Measurements from ENCODE around the gene MXRA5.
"Not testable (repeated sequence)": the region's sequence is repeated elsewhere in the genome, so short reads cannot be mapped to it uniquely, and the experiment has no call there.

Gene MXRA5

DNA sequence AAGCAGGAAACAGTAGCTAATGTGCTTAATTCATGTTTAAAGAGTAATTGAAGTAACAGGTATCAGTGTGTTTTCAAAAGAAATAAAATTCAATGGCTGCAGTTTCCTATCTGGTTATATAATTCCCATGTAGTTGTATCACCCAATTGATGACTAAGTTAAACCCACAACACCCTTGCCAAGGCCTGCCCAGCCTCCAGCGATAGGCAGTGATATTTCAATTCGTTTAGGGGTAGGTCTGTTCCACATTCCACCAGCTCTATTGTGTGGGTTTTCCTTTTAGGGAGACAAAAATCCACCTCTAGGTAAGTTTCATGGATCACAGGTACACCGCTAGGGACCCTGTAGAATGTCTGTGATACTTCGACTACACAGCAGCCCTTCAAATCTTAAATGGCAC is 24.7 kb upstream of the MXRA5 start:
- no CpG with 5 or more reads among the region's 4 CpGs for WGBS (ENCODE audit: extremely low coverage, insufficient coverage, low lambda C conversion rate)
- no peak overlapping the region for H2AK5ac ChIP-seq (ENCODE audit: low read length)

DNA sequence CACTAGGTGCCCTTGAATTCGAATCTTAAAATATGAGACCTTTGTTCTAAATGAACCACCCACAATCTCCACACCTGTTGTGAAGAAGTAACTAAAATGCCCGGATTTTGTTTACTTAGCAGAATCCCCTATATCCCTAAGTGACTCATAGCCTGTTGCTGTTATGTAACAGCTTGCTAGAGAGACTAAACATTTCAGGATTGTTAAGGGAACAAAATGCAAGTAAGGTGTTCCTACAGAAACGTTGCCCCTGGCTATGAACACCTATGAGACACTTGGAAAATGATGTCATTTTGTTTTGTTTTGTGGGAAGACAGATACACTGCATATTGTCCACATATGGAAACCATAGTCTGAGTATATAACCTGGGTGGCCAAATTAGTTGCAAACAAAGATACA is 24.2 kb upstream of the MXRA5 start:
- Histone ChIP-seq H3K23ac (ENCODE audit: low read length) (no peak overlapping the region), H3K18ac (ENCODE audit: low read length) (no peak overlapping the region), H3K9ac (ENCODE audit: low read length) (no peak overlapping the region), H3K79me2 (ENCODE audit: control insufficient read depth, insufficient read depth, low read length) (no peaks in the 10 kb centered on the region), H3K4me1 (ENCODE audit: control insufficient read depth, low read depth, low read length) (no peaks in the 10 kb centered on the region), H3K79me1 (ENCODE audit: low read length) (no peaks in the 10 kb centered on the region), H3K4me2 (ENCODE audit: low read length) (no peak overlapping the region), H3K36me3 (ENCODE audit: control insufficient read depth, insufficient read depth, low read length) (no peaks in the 10 kb centered on the region), H4K5ac (ENCODE audit: low read length) (no peak overlapping the region), H2AK5ac (ENCODE audit: low read length) (no peak overlapping the region), H3K4ac (ENCODE audit: low read depth, low read length) (no peak overlapping the region), H2BK120ac (ENCODE audit: low read depth, low read length) (no peak overlapping the region), H3K4me3 (ENCODE audit: low read length) (no peak overlapping the region), H2BK5ac (ENCODE audit: low read length) (no peak overlapping the region), H3K27me3 (ENCODE audit: insufficient read depth, low read length, poor library complexity) (no peaks in the 10 kb centered on the region), H2BK15ac (replicated peaks; ENCODE audit: low read depth) (no peak overlapping the region), H4K8ac (ENCODE audit: low read depth, low read length) (no peak overlapping the region), H3K56ac (ENCODE audit: low read length) (no peak overlapping the region), H3K27ac (ENCODE audit: low read depth, low read length) (no peak overlapping the region)
- no peak for DNase-seq
- no CpG with 5 or more reads among the region's 3 CpGs for WGBS (ENCODE audit: extremely low coverage, insufficient coverage, low lambda C conversion rate)

More for the DNA sequence above, 24.7 kb upstream of the MXRA5 start:
- Histone ChIP-seq H2BK15ac (replicated peaks; ENCODE audit: low read depth) (no peak overlapping the region), H3K79me1 (ENCODE audit: low read length) (no peaks in the 10 kb centered on the region), H3K79me2 (ENCODE audit: control insufficient read depth, insufficient read depth, low read length) (no peaks in the 10 kb centered on the region), H3K4me2 (ENCODE audit: low read length) (no peak overlapping the region), H3K36me3 (ENCODE audit: control insufficient read depth, insufficient read depth, low read length) (no peaks in the 10 kb centered on the region), H2BK5ac (ENCODE audit: low read length) (no peak overlapping the region), H3K27ac (ENCODE audit: low read depth, low read length) (no peak overlapping the region), H3K4ac (ENCODE audit: low read depth, low read length) (no peak overlapping the region), H3K23ac (ENCODE audit: low read length) (no peak overlapping the region), H4K5ac (ENCODE audit: low read length) (no peak overlapping the region), H2BK120ac (ENCODE audit: low read depth, low read length) (no peak overlapping the region), H3K27me3 (ENCODE audit: insufficient read depth, low read length, poor library complexity) (no peaks in the 10 kb centered on the region), H4K8ac (ENCODE audit: low read depth, low read length) (no peak overlapping the region), H3K56ac (ENCODE audit: low read length) (no peak overlapping the region), H3K4me1 (ENCODE audit: control insufficient read depth, low read depth, low read length) (no peaks in the 10 kb centered on the region), H3K9ac (ENCODE audit: low read length) (no peak overlapping the region), H3K4me3 (ENCODE audit: low read length) (no peak overlapping the region), H3K18ac (ENCODE audit: low read length) (no peak overlapping the region)
- DNase-seq = no peak

DNA sequence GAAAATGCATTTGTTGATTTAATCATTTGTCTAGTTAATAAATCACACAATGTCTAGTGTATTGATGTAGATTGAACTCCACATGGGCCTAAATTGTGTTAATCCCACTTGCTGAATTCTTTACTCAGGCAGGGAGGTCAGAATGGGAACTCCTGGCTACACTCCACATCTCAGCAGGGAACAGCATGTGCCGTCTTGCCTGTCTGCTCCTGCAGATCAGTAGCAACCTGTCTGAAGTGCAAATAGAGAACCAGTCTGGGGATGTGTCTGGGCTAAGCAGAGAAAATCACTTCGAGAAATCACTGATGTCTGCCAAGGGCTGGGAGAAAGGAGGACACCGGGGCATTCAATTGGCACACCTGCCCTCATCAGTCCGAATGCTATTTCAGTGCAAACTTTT is 16.5 kb upstream of the MXRA5 start:
- H3K56ac ChIP-seq (ENCODE audit: low read length) = no peak overlapping the region
- no CpG with 5 or more reads among the region's 4 CpGs for WGBS (ENCODE audit: extremely low coverage, insufficient coverage, low lambda C conversion rate)
- no peak overlapping the region for H4K5ac ChIP-seq (ENCODE audit: low read length)
- no peak overlapping the region for H2BK5ac ChIP-seq (ENCODE audit: low read length)
- no peaks in the 10 kb centered on the region for H3K79me2 ChIP-seq (ENCODE audit: control insufficient read depth, insufficient read depth, low read length)
- H2AK5ac ChIP-seq (ENCODE audit: low read length) = no peak overlapping the region
- H3K18ac ChIP-seq (ENCODE audit: low read length) = no peak overlapping the region
- H3K27ac ChIP-seq (ENCODE audit: low read depth, low read length) = no peak overlapping the region
- no peaks in the 10 kb centered on the region for H3K27me3 ChIP-seq (ENCODE audit: insufficient read depth, low read length, poor library complexity)
- no peak overlapping the region for H2BK15ac ChIP-seq (replicated peaks; ENCODE audit: low read depth)
- no peak overlapping the region for H3K23ac ChIP-seq (ENCODE audit: low read length)
- H3K36me3 ChIP-seq (ENCODE audit: control insufficient read depth, insufficient read depth, low read length) = no peaks in the 10 kb centered on the region
- H3K4me2 ChIP-seq (ENCODE audit: low read length) = no peak overlapping the region
- peak; percentile 16 for DNase-seq
- H3K4me1 ChIP-seq (ENCODE audit: control insufficient read depth, low read depth, low read length) = no peaks in the 10 kb centered on the region
- no peaks in the 10 kb centered on the region for H3K79me1 ChIP-seq (ENCODE audit: low read length)
- no peak overlapping the region for H2BK120ac ChIP-seq (ENCODE audit: low read depth, low read length)
- H3K4me3 ChIP-seq (ENCODE audit: low read length) = no peak overlapping the region
- no peak overlapping the region for H4K8ac ChIP-seq (ENCODE audit: low read depth, low read length)
- H3K9ac ChIP-seq (ENCODE audit: low read length) = no peak overlapping the region
- H3K4ac ChIP-seq (ENCODE audit: low read depth, low read length) = no peak overlapping the region

DNA sequence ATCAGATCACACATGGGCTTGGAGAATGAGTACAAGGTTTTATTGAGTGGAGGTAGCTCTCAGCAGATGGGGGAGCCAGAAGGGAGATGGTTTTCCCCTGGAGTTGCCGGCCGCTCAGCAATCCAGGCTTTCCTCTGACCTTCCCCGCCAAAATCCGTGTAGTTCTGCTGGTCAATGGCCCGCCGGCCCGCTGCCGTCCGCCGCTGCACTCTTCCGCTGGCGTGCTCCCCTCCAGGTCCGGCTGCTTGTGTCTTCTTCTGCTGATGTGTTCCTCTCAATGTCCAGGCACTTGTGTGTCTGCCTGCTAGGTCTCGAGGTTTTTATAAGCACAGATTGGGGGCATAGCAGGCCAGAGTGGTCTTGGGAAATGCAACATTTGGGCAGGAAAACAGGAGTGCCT is 14.4 kb upstream of the MXRA5 start:
- H3K9ac ChIP-seq (ENCODE audit: low read length) = no peak overlapping the region
- no peak overlapping the region for H3K18ac ChIP-seq (ENCODE audit: low read length)
- H2BK120ac ChIP-seq (ENCODE audit: low read depth, low read length) = no peak overlapping the region
- no peaks in the 10 kb centered on the region for H3K4me1 ChIP-seq (ENCODE audit: control insufficient read depth, low read depth, low read length)
- no peaks in the 10 kb centered on the region for H3K79me2 ChIP-seq (ENCODE audit: control insufficient read depth, insufficient read depth, low read length)
- WGBS (ENCODE audit: extremely low coverage, insufficient coverage, low lambda C conversion rate) = no CpG with 5 or more reads among the region's 14 CpGs
- H3K4me2 ChIP-seq (ENCODE audit: low read length) = no peak overlapping the region
- DNase-seq = no peak
- H3K4me3 ChIP-seq (ENCODE audit: low read length) = no peak overlapping the region
- H2AK5ac ChIP-seq (ENCODE audit: low read length) = no peak overlapping the region
- H4K5ac ChIP-seq (ENCODE audit: low read length) = no peak overlapping the region
- H3K36me3 ChIP-seq (ENCODE audit: control insufficient read depth, insufficient read depth, low read length) = no peaks in the 10 kb centered on the region
- H3K79me1 ChIP-seq (ENCODE audit: low read length) = no peaks in the 10 kb centered on the region
- H2BK15ac ChIP-seq (replicated peaks; ENCODE audit: low read depth) = no peak overlapping the region
- H3K56ac ChIP-seq (ENCODE audit: low read length) = no peak overlapping the region
- H3K4ac ChIP-seq (ENCODE audit: low read depth, low read length) = no peak overlapping the region
- no peak overlapping the region for H3K27ac ChIP-seq (ENCODE audit: low read depth, low read length)
- no peak overlapping the region for H4K8ac ChIP-seq (ENCODE audit: low read depth, low read length)
- H2BK5ac ChIP-seq (ENCODE audit: low read length) = no peak overlapping the region
- H3K23ac ChIP-seq (ENCODE audit: low read length) = no peak overlapping the region
- H3K27me3 ChIP-seq (ENCODE audit: insufficient read depth, low read length, poor library complexity) = no peaks in the 10 kb centered on the region

DNA sequence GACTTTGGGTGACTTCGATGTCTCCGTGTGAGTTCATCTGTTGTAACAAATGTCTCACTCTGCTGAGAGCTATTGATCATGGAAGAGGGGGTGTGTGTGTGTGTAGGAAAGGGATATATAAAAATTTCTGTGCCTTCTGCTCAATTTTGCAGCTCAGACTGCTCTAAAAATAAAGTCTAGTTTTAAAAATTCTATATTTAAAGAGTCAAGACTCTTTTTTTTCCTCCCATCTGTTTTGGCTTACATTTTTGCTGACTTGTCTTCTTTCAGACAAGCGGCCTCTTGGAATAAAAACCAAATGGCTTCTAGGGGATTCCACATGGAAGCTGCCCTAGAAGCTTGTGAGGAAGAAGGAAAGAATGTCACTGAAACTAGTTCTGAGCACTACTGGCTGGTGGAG is 6.3 kb upstream of the MXRA5 start:
- not testable (repeated sequence) for H3K18ac ChIP-seq (ENCODE audit: low read length); H3K23ac ChIP-seq (ENCODE audit: low read length); H3K27ac ChIP-seq (ENCODE audit: low read depth, low read length); H3K36me3 ChIP-seq (ENCODE audit: control insufficient read depth, insufficient read depth, low read length); H3K56ac ChIP-seq (ENCODE audit: low read length); H3K4me1 ChIP-seq (ENCODE audit: control insufficient read depth, low read depth, low read length); H3K4ac ChIP-seq (ENCODE audit: low read depth, low read length); H2BK5ac ChIP-seq (ENCODE audit: low read length); H3K79me1 ChIP-seq (ENCODE audit: low read length); H2BK15ac ChIP-seq (replicated peaks; ENCODE audit: low read depth); H3K27me3 ChIP-seq (ENCODE audit: insufficient read depth, low read length, poor library complexity); DNase-seq; H4K5ac ChIP-seq (ENCODE audit: low read length); H3K79me2 ChIP-seq (ENCODE audit: control insufficient read depth, insufficient read depth, low read length); H2BK120ac ChIP-seq (ENCODE audit: low read depth, low read length); H4K8ac ChIP-seq (ENCODE audit: low read depth, low read length); H3K9ac ChIP-seq (ENCODE audit: low read length); H2AK5ac ChIP-seq (ENCODE audit: low read length); H3K4me2 ChIP-seq (ENCODE audit: low read length); H3K4me3 ChIP-seq (ENCODE audit: low read length)
- WGBS (ENCODE audit: extremely low coverage, insufficient coverage, low lambda C conversion rate) = no CpG with 5 or more reads among the region's 3 CpGs

DNA sequence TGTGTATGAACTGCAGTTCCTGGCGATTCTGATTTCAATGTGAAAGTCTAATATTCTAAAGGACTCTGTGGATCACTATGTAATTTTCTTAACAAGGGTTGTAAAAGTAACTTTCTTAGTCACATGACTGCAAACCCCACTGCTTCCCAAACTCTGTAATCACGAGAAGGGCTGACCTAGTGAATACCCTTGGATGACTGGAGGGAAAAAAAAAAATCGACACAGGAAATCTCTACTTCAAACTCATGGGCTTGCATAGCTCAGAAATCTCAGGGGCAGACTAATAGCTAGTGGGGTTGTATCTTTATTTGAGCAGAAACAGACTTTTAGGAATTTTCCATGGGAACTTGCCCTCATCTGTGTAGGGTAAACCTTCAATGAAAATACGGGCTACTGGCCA is 4.8 kb upstream of the MXRA5 start:
- Histone ChIP-seq H3K27me3 (ENCODE audit: insufficient read depth, low read length, poor library complexity) (no peaks in the 10 kb centered on the region), H4K8ac (ENCODE audit: low read depth, low read length) (no peak overlapping the region), H3K4ac (ENCODE audit: low read depth, low read length) (no peak overlapping the region), H3K79me1 (ENCODE audit: low read length) (no peaks in the 10 kb centered on the region), H2BK5ac (ENCODE audit: low read length) (no peak overlapping the region), H3K36me3 (ENCODE audit: control insufficient read depth, insufficient read depth, low read length) (no peaks in the 10 kb centered on the region), H3K56ac (ENCODE audit: low read length) (no peak overlapping the region), H4K5ac (ENCODE audit: low read length) (no peak overlapping the region), H2BK15ac (replicated peaks; ENCODE audit: low read depth) (no peak overlapping the region), H2BK120ac (ENCODE audit: low read depth, low read length) (no peak overlapping the region), H3K4me1 (ENCODE audit: control insufficient read depth, low read depth, low read length) (no peaks in the 10 kb centered on the region), H3K9ac (ENCODE audit: low read length) (no peak overlapping the region), H3K79me2 (ENCODE audit: control insufficient read depth, insufficient read depth, low read length) (no peaks in the 10 kb centered on the region), H3K18ac (ENCODE audit: low read length) (no peak overlapping the region), H3K4me2 (ENCODE audit: low read length) (no peak overlapping the region), H3K4me3 (ENCODE audit: low read length) (no peak overlapping the region), H2AK5ac (ENCODE audit: low read length) (no peak overlapping the region), H3K23ac (ENCODE audit: low read length) (no peak overlapping the region), H3K27ac (ENCODE audit: low read depth, low read length) (no peak overlapping the region)
- WGBS (ENCODE audit: extremely low coverage, insufficient coverage, low lambda C conversion rate) = no CpG with 5 or more reads among the region's 4 CpGs
- DNase-seq = no peak

Measured in mesendoderm (in vitro differentiated cells).